GM10847 (cell line): ENCODE measurements around the gene DLK2.

Source experiments
- POLR2A ChIP-seq: IDR thresholded peaks from 2 replicates; pipeline ENCODE4 v1.6.1; 2011; ENCODE audit not compliant: insufficient read length; ENCODE audit errors: extremely low read depth

The DLK2 gene

DNA sequence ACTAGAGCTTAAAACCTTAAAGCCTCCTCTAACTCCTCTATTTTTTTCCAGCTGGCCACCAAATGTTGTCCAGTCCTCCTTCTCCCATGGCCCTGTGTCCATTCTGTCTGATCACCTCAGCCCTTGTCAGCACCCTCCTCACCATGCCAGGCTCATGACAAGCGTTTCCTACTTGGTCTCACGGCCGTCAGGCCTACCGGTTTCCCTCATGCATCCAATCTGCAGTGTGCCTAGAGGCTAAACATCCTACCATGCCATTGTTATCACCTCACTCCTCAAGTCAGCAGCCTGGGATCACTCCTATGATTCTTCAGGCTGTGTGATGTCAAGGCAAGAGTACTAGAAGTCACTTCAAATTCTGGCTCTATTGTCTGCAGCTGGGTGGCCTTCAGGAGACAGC, 12.4 kb upstream of the DLK2 start:
- no peak for TF ChIP-seq POLR2A

DNA sequence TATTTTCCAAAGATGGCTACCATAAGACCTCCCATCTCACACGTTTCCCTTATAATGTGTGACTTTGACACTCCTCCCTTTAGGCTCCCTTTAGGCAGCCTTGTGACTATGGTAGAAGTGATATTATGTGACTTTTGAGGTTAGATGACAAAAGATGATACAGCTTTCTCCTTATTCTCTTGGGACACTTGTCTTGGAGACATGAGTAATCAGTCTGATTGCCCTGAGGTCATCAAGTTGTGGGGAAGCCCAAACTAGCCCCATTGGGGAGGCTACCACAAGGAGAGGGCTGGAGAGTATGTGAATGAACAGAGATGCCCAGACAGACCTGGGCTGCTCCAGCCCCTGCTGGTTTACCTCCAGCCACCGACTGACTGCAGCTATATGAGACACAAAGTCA, 10.6 kb upstream of the DLK2 start:
- TF ChIP-seq POLR2A, result no peak

DNA sequence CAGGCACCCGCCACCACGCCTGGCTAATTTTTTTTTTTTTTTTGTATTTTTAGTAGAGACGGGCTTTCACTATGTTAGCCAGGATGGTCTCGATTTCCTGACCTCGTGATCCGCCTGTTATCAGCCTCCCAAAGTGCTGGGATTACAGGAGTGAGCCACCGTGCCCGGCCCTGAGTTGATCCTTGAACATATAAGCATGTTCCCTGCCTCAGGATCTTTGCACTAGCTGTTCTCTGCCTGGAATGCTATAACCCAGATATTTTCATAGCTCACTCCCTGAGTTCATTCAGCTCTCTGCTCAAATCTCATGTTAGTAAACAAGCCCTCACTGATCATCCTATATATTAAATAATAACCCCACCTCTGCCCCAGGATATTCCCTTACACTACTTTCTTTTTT, 9.0 kb upstream of the DLK2 start:
- no peak for TF ChIP-seq POLR2A

DNA sequence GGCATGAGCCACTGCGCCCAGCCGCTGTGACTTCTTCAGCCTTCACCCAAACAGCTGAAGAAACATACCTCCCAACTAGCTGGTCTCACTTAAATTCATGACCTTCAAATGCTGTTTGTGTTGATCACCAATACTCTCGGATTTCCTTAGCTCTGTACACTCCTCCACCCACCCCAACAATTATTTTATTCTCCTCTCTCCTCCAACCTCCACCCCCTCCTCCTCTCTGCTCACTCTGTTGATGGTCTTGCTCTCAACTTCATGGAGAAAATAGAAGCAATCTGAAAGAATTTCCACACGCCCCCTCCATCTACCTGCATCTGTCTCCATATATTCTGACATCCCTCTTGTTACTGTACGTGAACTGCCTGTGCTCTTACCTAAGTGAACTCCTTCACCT, 6.6 kb upstream of the DLK2 start:
- no peak for TF ChIP-seq POLR2A

DNA sequence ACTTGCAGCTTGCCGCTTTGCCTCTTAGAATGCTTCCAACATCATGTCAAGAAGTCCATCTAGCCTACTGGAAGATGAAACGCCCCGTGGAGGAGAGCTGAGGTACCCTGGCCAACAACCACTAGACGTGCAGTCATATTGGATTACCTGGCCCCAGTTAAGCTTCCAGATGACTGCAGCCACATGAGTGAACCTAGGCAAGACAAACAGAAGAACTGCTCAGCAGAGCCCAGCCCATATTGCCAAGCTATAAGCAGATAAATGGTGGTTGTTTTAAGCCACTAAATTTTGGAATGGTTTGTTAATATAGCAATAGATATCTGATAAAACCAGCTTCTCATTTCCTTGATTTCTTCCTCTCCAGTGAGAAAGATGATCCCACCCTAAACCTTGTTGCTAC, 4.7 kb upstream of the DLK2 start:
- no peak for TF ChIP-seq POLR2A

DNA sequence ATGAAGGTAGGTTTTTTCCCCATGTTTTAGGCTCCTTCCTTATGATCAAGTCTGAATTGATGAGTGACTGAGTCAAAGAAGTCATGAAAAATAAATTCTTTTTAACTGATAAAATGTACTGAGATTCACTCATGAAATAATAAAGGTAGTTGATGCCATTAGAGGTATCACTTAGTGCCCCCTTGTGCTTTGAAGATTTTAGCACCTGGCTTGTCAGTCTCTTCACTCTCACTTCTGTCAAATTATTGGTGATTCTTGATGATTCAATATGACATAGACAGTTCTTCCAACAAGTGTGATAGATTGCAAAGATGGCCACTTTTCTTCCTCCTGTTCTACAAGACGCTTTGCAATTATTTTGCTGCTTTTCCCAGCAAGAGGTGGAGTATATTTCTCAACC, 4.2 kb upstream of the DLK2 start:
- no peak for TF ChIP-seq POLR2A

DNA sequence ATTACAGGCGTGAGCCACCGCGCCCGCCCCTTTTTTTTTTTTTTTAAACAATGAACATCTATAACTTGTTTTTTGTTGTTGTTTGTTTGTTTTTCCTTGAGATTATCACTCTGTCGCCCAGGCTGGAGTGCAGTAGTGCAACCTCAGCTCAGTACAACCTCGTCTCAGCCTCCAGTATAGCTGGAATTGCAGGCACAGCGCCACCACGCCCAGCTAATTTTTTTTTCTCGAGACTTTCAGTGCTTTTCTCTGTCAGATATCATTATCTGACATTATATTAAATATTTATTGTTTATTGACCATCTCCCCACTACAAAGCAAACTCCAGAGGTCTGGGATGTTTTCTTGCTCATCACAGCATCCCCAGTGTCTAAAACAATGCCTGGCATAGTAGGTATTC, 2.3 kb upstream of the DLK2 start:
- TF ChIP-seq POLR2A, result no peak

DNA sequence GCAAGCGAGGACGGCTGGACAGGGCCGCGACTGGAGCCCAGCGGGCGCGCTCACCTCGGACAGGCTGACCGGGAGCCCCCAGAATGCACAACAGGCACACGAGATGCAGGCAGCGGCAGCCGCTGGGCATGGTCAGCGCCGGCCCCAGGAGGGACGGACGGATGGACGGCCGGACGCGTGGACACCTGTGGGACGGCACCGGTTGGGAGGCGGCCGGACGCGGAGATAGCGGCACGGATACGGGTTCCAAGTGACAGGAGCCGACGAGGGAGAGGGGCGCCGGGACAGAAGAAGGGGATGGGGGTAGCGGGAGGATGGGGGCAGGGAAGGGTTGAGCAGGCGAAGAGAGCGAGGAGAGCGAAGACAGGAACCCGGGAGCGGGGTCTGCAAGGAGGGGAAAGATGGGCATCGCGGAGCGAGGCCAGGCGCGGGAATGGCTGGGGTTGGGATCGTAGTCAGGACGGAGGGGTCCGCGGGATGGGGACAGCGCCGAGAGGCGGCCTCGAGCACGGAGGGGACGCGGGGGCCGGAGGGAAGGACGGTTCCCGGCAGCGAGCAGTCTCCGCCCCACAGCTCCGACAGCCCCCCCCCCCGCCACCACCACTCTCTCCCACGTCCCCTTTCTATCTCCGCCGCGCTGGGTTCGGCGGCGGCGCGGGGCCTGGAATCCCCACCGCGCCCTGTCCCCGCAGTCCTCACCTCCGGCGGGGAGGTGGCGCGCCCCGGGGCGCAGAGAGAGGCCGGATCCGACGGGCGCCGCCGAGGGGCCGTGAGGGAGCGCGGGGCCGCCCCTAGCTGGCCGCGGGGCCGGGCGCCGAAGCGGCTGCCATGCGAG, 435 bp downstream of the DLK2 start:
- no peak for TF ChIP-seq POLR2A

DNA sequence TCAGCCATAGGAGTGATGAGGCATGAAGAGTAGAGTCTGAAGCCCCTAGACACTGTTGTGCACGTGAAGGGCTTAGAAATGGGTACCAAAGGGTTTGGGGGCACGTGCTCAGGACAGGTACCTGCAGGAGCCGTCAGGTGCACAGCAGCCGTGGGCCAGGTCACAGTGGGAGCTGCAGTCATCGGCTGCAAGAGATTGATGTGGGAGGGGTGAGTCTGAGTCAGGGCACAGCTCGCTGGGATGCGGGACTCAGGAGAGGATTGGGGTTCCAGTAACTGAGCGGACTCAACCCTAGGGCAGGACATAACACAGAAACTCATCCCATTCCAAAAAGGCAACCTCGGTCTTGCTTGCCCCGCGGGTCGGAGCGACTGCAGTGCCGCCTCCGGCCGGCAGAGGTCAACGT, 1.1 kb downstream of the DLK2 start:
- TF ChIP-seq POLR2A, result no peak

DNA sequence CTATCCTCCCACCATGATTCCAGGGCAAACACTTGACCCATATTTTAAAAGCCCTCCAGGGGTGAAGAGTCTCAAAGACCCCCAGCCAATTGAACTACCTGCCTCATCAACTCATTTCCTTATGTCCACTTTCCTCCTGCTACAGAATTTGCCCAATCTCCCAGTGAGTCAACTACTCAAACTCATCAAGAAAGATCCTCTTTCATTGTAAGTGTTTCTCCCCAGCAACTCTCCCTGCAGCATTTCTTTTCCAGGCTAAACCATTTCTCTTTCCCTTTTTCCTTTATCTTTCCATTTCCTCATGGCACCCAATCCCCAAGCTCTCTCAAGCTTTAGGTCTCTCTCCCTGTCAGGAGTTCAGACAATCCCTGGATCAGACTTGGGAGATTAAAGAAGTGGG, 1.5 kb downstream of the DLK2 start:
- TF ChIP-seq POLR2A, result no peak

DNA sequence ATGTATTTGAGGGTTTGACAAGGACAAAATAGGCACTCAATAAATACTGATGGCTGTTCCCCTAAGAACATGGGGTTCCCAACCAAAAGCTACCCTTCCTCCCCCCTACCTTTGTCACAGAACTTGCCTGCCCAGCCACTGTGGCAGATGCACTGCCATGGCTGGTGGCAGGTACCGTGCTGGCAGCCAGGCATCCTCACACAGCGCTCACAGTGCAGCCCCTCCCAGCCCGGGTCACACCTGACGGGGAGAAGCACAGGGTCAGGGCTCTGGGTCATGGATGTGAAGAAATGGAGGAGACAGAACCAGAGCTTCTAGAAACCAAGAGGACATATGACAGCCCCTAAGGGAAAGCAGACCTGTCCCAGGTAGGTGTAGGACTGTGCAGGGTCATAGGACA, 2.5 kb downstream of the DLK2 start:
- TF ChIP-seq POLR2A, result no peak

DNA sequence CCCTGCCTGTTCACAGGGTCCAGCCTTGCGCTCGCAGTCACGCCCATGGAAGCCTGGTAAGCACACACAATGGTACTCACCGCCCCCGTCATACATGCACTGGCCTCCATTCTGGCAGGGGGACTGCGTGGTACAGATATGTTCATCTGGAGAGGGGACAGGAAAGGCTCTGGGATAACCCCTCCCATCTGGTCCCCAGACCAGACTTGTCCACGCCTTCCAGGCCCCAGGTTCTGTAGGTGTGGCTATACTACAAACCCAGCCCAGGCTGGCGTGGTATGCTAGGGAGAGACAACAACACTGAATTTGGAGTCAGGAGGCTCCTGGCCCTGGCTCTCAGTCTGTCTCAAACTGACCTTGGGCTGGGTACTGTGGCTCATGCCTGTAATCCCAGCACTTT, 3.4 kb downstream of the DLK2 start:
- TF ChIP-seq POLR2A, result no peak

DNA sequence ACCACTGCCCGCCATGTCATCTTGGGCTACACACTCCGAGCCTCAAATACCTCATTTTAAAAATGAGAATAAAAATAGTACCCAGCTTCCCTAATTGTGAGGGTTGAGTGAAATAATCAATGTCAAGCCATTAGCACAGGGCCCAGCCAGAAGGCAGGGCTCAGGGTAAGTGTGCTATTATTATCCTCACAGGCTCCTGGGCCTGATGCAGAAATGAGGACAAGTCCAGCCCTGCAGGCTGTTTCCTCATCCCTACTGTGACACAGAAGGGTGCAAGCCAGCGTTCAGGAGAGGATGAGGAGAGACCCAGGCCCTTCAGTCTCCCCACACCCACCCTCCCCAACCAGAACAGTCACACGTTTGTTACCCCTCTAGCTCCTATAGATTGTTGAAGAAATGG, 4.0 kb downstream of the DLK2 start:
- TF ChIP-seq POLR2A, result no peak

DNA sequence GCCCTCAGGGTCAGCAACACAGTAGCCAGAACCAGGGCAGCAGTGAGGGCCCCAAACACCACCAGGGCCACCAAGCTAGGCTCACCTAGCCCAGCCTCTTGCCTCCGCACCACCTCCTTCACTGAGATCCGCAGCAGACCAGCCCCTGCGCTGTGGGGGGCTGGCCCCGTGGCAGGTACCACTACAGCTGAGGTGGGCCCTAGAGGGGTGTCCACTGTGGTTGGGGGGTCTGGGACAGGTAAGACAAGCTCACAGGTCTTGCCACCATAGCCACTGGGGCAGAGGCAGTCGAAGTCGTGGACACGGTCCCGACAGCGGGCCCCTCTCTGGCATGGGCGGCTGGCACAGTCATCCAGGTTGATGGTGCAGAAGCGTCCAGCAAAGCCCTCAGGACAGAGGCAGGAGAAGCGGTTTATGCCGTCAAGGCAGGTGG, 4.6 kb downstream of the DLK2 start:
- no peak for TF ChIP-seq POLR2A

DNA sequence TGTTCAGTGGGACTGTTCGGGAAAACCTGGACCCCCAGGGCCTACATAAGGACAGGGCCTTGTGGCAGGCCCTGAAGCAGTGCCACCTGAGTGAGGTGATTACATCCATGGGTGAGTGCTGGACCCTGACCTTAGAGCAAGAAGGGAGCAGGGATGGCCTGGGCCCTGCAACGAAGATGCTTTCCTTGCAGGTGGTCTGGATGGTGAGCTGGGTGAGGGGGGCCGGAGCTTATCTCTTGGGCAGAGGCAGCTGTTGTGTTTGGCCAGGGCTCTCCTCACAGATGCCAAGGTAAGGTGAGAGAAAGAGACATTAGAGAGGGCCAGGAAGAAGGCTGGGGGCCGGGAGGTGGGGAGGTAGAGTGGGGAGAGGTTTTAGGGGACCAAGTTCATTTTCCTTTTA, 6.4 kb downstream of the DLK2 start:
- TF ChIP-seq POLR2A, result no peak

DNA sequence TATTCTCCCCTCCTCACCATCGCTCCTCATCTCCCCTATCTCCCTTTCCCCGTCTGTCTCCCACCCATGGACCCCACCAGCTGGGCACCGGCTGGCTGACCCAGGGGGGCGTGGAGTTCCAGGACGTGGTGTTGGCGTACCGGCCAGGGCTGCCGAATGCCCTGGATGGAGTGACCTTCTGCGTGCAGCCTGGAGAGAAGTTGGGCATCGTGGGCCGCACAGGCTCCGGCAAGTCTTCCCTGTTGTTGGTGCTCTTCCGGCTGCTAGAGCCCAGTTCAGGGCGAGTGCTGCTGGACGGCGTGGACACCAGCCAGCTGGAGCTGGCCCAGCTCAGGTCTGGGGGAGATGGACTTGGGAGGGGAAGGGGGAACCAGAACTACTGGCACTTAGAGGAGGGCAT, 7.7 kb downstream of the DLK2 start:
- TF ChIP-seq POLR2A, result no peak

DNA sequence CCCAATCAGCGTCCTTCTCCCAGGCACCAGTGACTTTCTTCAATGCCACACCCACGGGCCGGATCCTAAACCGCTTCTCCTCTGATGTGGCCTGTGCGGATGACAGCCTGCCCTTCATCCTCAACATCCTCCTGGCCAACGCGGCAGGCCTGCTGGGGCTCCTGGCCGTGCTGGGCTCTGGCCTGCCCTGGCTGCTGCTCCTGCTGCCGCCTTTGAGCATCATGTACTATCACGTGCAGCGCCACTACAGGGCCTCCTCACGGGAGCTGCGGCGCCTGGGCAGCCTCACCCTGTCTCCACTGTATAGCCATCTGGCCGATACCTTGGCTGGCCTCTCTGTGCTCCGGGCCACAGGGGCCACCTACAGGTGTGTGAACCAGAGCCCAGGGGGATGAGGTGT, 9.8 kb downstream of the DLK2 start:
- no peak for TF ChIP-seq POLR2A

DNA sequence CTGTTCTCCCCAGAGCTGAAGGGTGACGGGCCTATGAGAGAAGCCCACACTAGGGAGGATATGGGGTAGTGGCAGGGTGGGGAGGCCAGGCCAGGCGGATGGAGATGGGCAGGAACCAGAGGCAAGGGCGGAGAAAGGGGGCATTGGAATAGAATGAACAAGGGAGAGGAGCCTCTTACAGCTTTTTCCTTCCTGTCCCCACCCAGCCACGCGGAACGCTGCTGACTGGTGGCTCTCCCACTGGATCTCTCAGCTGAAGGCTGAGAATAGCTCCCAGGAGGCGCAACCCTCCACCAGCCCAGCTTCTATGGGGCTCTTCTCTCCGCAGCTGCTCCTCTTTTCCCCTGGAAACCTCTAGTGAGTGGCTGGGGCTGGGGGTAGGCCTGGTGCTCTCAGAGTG, 10.8 kb downstream of the DLK2 start:
- TF ChIP-seq POLR2A, result no peak

DNA sequence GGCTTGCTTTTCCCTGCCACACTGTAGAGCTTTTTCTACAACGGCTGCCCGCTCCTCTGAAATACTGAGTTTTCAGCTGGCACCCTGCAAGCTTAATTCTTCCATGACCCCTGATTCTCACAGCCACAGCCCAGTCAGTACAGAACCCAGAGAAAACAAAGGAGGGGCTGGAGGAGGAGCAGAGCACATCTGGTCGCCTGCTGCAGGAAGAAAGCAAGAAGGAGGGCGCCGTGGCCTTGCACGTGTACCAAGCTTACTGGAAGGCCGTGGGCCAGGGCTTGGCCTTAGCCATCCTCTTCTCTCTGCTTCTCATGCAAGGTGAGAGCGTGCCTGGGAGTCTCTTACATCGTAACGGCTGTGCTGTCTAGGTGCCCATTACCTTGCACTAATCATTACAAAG, 11.3 kb downstream of the DLK2 start:
- TF ChIP-seq POLR2A, result no peak
